Heart left ventricle (tissue), 16 donors: ENCODE data around the gene SLC35C1. TPM values are rescaled to one million over a fixed set of nuclear protein-coding genes. Genes with fewer than 3 reads are reported as not detected.

Source experiments
- ATAC-seq, 4 donors: fragments of 200-7000 bp; cut with Tn5 transposase; one replicate each; pipeline ENCODE4 v1.9.1; 2020 to 2022; ENCODE audit warnings: moderate library complexity in 4 of 4, mild to moderate bottlenecking in 3 of 4, moderate number of reproducible peaks in 1 of 4
- DNase-seq, 5 donors: peaks; one replicate each; pipeline ENCODE4 v3.0.0-alpha.2; 2020
- H3K27ac ChIP-seq, 12 donors: fragments of 200-600 bp; sonication (generic) in 4 of 12; one replicate each; pipeline versions ENCODE4 v1.5.0 to v1.8.0; 2016 to 2022; ENCODE audit warnings: mild to moderate bottlenecking in 2 of 12
- H3K27me3 ChIP-seq, 9 donors: fragments of 200-600 bp; sonication (generic) in 2 of 9; one replicate each; pipeline versions ENCODE4 v1.5.1 to v1.8.0; 2016 to 2022; ENCODE audit warnings: mild to moderate bottlenecking in 3 of 9
- H3K36me3 ChIP-seq, 9 donors: fragments of 200-600 bp; sonication (generic) in 2 of 9; one replicate each; pipeline versions ENCODE4 v1.5.0 to v1.8.0; 2018 to 2022; ENCODE audit warnings: mild to moderate bottlenecking in 2 of 9
- H3K4me1 ChIP-seq, 12 donors: fragments of 200-600 bp; sonication (generic) in 4 of 12; one replicate each; pipeline versions ENCODE4 v1.5.0 to v1.8.0; 2016 to 2022; ENCODE audit warnings: mild to moderate bottlenecking in 3 of 12
- H3K4me3 ChIP-seq, 12 donors: fragments of 200-600 bp; sonication (generic) in 4 of 12; one replicate each; pipeline versions ENCODE4 v1.5.0 to v1.8.0; 2017 to 2022; ENCODE audit warnings: mild to moderate bottlenecking in 9 of 12, moderate library complexity in 4 of 12
- H3K9me3 ChIP-seq, 12 donors: fragments of 200-600 bp; sonication (generic) in 4 of 12; one replicate each; pipeline versions ENCODE4 v1.5.0 to v1.8.0; 2016 to 2022; ENCODE audit warnings: mild to moderate bottlenecking in 1 of 12
- CTCF ChIP-seq, 12 donors: fragments of 200-600 bp; sonication (generic) in 4 of 12; IDR thresholded peaks; one replicate each; pipeline versions ENCODE4 v1.5.0 to v1.8.0; 2018 to 2022; ENCODE audit warnings: antibody characterized with exemption in 12 of 12, mild to moderate bottlenecking in 5 of 12
- POLR2A ChIP-seq, 2 donors: fragments of 450-650 bp; IDR thresholded peaks; one replicate each; pipeline ENCODE4 v1.6.1; 2017; ENCODE audit warnings: antibody characterized with exemption in 2 of 2, mild to moderate bottlenecking in 2 of 2, moderate library complexity in 2 of 2
- WGBS, 4 donors: extraction: QIAGEN DNeasy Blood & Tissue Kit in 2 of 4; methylation state at CpG; one replicate each; pipeline versions ENCODE4 v1.1.5 to v1.1.7; 2013 to 2018; 5-methylcytosine and 5-hydroxymethylcytosine counted together
- intact Hi-C, 10 donors: fragments of 100-400 bp; cut with DNase I; formaldehyde crosslinking; loops; one replicate each; pipeline versions ENCODE4 v1.11.1 to v1.14.2; 2022
- polyA plus RNA-seq, 2 donors: library from polyadenylated mRNA; stranded (reverse); fragments of 200-250 nt; gene quantifications; one replicate each; pipeline ENCODE4 v1.2.3, GENCODE V29; 2013
- total RNA-seq, 9 donors: library from RNA; depleted of rRNA in 2 of 9; stranded (reverse); fragments of >200 nt in 2 of 9; fragmentation: NEBNext Ultra II Directional in 3 of 9; extraction: Animal tissue kit (Norgen Biotek cat#: 25700) in 3 of 9; gene quantifications; one replicate each; pipeline versions ENCODE4 v1.1.0 to v1.2.4, GENCODE V29; 2016 to 2023
- donor health status: ischemic (EF 13 %, LVEDD 7.1; RV severe dilation, severe dysfunction).
- donor health status: healthy with polysubstance abuse.
- donor health status: DM: no; HTN: yes; CAD: no.
- donor health status: DM: no; HTN: no; CAD: no.
- donor health status: ischemic (EF 25% LVEDD 6.9; RV normal size, moderate dysfunction).
- donor health status: ischemic (EF 25% LVEDD 5.7; RV mildly dilated, moderate dysfunction).
- donor health status: healthy.
- donor health status: DM: yes; HTN: yes; CAD: no.
- donor health status: ischemic (EF 35%, LVEDD 5.7; RV mildly dilated, moderate dysfunction).
- donor health status: nonischemic (EF 11% LVEDD 7.7; RV severe dilation, severe dysfunction).
- donor health status: DM: yes; HTN: yes; CAD: no.
- donor health status: PGD.
- donor health status: ischemic (EF 29% LVEDD 5.4; RV normal size, mild dysfunction).
- donor health status: nonischemic (EF 23%, LVEDD 6.1; RV moderate dilation, normal function).

Gene SLC35C1
- total and polyA plus RNA-seq, 11 donors = 5.3 to 21.0 (median 7.8) TPM

DNA sequence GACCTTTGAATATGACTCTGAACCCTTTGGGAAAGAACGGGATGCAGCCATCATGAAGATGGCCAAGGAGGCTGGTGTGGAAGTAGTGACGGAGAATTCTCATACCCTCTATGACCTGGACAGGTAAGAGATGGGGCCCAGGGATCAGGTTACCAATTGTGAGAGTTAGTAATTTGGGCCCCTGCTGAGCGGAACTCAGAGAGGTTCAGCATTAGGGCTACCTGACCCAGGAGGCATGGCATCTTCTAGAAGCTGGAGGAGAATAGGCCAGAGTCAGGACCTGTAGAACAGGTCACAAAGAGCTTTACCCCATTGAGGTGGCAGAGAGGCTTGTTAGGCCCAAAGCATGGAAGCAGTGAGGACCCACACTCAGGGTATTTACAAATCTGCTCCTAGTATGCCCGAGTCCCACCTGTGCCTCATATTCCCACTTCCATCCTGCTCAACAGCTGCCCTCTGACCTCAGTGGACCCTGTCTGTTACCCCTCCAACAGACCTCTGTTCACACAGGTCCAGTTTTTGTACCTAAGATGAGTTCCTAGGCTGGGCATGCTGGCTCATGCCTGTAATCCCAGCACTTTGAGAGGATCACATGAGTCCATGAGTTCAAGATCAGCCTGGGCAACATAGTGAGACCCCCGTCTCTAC, 53.9 kb downstream of the SLC35C1 start:
- DNase-seq = peak in 1 of 5 donors; percentile 20
- H3K27ac ChIP-seq = peak overlapping the region; percentile 58 to 99 (median 90)
- WGBS, 4 donors = 61 to 75% (median 64%) methylated on average over 5 of the region's 5 CpGs
- no peaks in the 10 kb centered on the region for H3K9me3 ChIP-seq
- H3K4me3 ChIP-seq = peak overlapping the region in 3 of 12 donors; percentile 7 to 11 (median 9)
- H3K27me3 ChIP-seq = no peaks in the 10 kb centered on the region
- intact Hi-C loops = loop anchor here in 3 of 10 donors (1.0 kb wide), 1 partner anchor 12 kb away; the partner anchor contains the start of gene CRY2 (in 3 of the 3)
- no peak for ATAC-seq
- TF ChIP-seq CTCF (IDR thresholded peaks at IDR 0.05) (no peak), POLR2A (IDR thresholded peaks at IDR 0.05) (no peak)
- H3K4me1 ChIP-seq = peaks cover 23 to 83% (median 69%) of the 10 kb centered on the region in 12 donors
- H3K36me3 ChIP-seq = peaks cover 0 to 76% (median 65%) of the 10 kb centered on the region in 9 donors

DNA sequence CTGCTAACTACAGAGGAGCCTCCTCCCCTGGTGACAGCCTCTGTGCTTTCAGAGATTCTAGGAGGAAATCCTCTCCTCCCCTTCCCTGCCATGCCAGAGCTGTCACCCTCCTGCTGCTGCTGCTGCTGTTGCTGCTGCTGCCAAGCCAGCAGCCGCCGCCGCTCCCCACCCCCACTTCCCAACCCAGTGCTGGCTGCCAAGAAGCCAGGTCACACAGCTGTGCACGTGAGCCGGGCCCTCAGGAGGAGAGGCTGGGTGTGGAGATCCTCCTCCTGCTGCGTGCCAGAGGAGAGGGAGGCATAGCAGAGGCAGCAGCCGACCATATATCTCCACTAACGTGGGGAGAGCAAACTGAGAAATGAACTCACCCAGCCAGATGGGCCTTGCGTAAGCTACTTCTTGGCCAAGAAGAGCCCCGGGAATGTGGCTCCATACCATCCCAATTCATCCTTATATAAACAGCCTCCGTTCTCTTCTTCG, 54.8 kb downstream of the SLC35C1 start:
- Histone ChIP-seq H3K36me3 (peaks cover 0 to 85% (median 74%) of the 10 kb centered on the region in 9 donors), H3K9me3 (no peaks in the 10 kb centered on the region), H3K4me3 (no peak overlapping the region), H3K4me1 (peaks cover 23 to 75% (median 62%) of the 10 kb centered on the region in 12 donors), H3K27me3 (no peaks in the 10 kb centered on the region), H3K27ac (peak overlapping the region; percentile 58 to 99 (median 90))
- intact Hi-C loops = loop anchor here in 5 of 10 donors (1.0 to 10.0 kb wide), 2 partner anchors 12 to 55 kb away; partner anchors contain the start of genes CRY2 (in 3 of the 5) and PEX16 (in 2 of the 5)
- 8 to 18% (median 15%) methylated on average over 11 to 12 of the region's 12 CpGs for WGBS, 4 donors
- TF ChIP-seq POLR2A (IDR thresholded peaks at IDR 0.05) (peak in 1 of 2 donors; percentile 53), CTCF (IDR thresholded peaks at IDR 0.05) (no peak)
- ATAC-seq = peak; percentile 80 to 87 (median 84)
- peak; percentile 94 to 96 (median 95) for DNase-seq

GRCh38 chr11:45860348-45860747, 55.4 kb downstream of the SLC35C1 start:
- WGBS, 4 donors = 73 to 81% (median 77%) methylated on average over 5 of the region's 5 CpGs
- H3K36me3 ChIP-seq = peaks cover 0 to 90% (median 80%) of the 10 kb centered on the region in 9 donors
- no peak for TF ChIP-seq POLR2A (IDR thresholded peaks at IDR 0.05)
- ATAC-seq = no peak
- H3K4me3 ChIP-seq = no peak overlapping the region
- H3K27me3 ChIP-seq = no peaks in the 10 kb centered on the region
- H3K9me3 ChIP-seq = no peaks in the 10 kb centered on the region
- no peak for DNase-seq
- H3K4me1 ChIP-seq = peaks cover 23 to 69% (median 57%) of the 10 kb centered on the region in 12 donors
- intact Hi-C loops = loop anchor here in 2 of 10 donors (10.0 kb wide), 1 partner anchor 54 kb away; the partner anchor contains the start of gene PEX16 (in 2 of the 2)
- H3K27ac ChIP-seq = peak overlapping the region in 11 of 12 donors; percentile 82 to 99 (median 91)

DNA sequence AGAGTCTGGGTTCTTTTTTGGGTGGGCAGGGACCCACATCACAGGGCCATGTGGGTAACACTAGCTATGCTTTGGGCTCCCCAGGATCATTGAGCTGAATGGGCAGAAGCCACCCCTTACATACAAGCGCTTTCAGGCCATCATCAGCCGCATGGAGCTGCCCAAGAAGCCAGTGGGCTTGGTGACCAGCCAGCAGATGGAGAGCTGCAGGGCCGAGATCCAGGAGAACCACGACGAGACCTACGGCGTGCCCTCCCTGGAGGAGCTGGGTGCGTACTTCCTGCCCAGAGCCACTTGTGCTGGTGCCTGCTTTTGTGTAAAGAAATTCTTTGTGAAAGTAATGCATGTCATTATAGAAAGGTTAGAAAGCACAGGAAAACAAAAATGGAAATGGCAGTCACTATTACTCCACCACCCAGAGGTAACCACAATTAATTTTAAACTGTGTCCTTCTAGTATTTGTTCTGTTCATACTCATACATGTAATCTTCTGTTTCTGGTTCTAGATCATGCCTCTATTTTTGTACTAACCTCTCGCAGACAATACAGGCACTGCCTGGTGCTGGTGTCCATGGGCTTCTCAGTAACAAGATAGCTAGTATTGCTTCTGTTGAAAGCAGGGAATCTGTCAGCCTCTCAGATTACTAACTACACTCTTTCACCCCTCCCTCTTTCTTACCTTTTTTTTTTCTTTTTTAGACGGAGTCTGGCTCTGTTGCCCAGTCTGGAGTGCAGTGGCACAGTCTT, 56.0 kb downstream of the SLC35C1 start:
- intact Hi-C loops = loop anchor here in 2 of 10 donors (10.0 kb wide), 1 partner anchor 54 kb away; the partner anchor contains the start of gene PEX16 (in 2 of the 2)
- peaks cover 0 to 89% (median 83%) of the 10 kb centered on the region in 9 donors for H3K36me3 ChIP-seq
- peak in 1 of 5 donors; percentile 48 for DNase-seq

More for the DNA sequence above, 56.0 kb downstream of the SLC35C1 start:
- Histone ChIP-seq H3K27ac (peak overlapping the region in 11 of 12 donors; percentile 82 to 99 (median 91)), H3K9me3 (no peaks in the 10 kb centered on the region), H3K27me3 (no peaks in the 10 kb centered on the region), H3K4me3 (no peak overlapping the region), H3K4me1 (peaks cover 20 to 63% (median 52%) of the 10 kb centered on the region in 12 donors)
- TF ChIP-seq POLR2A (IDR thresholded peaks at IDR 0.05) = no peak
- ATAC-seq = peak in 3 of 4 donors; percentile 10 to 18 (median 11)
- 46 to 64% (median 57%) methylated on average over 10 of the region's 10 CpGs for WGBS, 4 donors

Other genes starting within 250 kb of the SLC35C1 start
- gene CHST1, start 139.5 kb upstream of the SLC35C1 start, total RNA-seq = 1 to 10 TPM in 8 of 9 donors, under 1 TPM in 1; 0.59 to 6.5 (median 1.8) TPM
- 1 to 10 TPM; 1.5 to 3.8 TPM for gene CHST1, start 139.5 kb upstream of the SLC35C1 start, polyA plus RNA-seq
- gene CRY2, start 42.3 kb downstream of the SLC35C1 start, total RNA-seq = 100 to 1,000 TPM in 2 of 9 donors, 10 to 100 TPM in 7; 40.2 to 132 (median 72.7) TPM
- gene CRY2, start 42.3 kb downstream of the SLC35C1 start, polyA plus RNA-seq = 10 to 100 TPM; 23.2 to 26.6 TPM
- 1 to 10 TPM; 5.0 to 8.0 (median 7.6) TPM for gene MAPK8IP1, start 80.5 kb downstream of the SLC35C1 start, total RNA-seq
- gene MAPK8IP1, start 80.5 kb downstream of the SLC35C1 start, polyA plus RNA-seq = 1 to 10 TPM; 2.4 to 3.1 TPM
- under 1 TPM in 4 of 9 donors, not detected in 5; 0.37 to 1.00 (median 0.46) TPM for gene FREY1, start 102.1 kb downstream of the SLC35C1 start, total RNA-seq
- gene FREY1, start 102.1 kb downstream of the SLC35C1 start, polyA plus RNA-seq = under 1 TPM; 0.40 to 0.46 TPM
- gene PEX16, start 112.7 kb downstream of the SLC35C1 start, total RNA-seq = 10 to 100 TPM; 10.4 to 20.0 (median 14.6) TPM
- gene PEX16, start 112.7 kb downstream of the SLC35C1 start, polyA plus RNA-seq = 10 to 100 TPM; 16.3 to 22.8 TPM
- gene LARGE2, start 117.5 kb downstream of the SLC35C1 start, total RNA-seq = under 1 TPM in 1 of 9 donors, not detected in 8; 0.88 TPM
- gene LARGE2, start 117.5 kb downstream of the SLC35C1 start, polyA plus RNA-seq = under 1 TPM in 1 of 2 donors, not detected in 1; 0.17 TPM